ENCODE results near the gene ASB2. TPM values are rescaled to one million over a fixed set of nuclear protein-coding genes. Genes with fewer than 3 reads are reported as not detected.

Gene ASB2, protein sequence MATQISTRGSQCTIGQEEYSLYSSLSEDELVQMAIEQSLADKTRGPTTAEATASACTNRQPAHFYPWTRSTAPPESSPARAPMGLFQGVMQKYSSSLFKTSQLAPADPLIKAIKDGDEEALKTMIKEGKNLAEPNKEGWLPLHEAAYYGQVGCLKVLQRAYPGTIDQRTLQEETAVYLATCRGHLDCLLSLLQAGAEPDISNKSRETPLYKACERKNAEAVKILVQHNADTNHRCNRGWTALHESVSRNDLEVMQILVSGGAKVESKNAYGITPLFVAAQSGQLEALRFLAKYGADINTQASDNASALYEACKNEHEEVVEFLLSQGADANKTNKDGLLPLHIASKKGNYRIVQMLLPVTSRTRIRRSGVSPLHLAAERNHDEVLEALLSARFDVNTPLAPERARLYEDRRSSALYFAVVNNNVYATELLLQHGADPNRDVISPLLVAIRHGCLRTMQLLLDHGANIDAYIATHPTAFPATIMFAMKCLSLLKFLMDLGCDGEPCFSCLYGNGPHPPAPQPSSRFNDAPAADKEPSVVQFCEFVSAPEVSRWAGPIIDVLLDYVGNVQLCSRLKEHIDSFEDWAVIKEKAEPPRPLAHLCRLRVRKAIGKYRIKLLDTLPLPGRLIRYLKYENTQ
- total RNA-seq (2013) = 2.5 TPM
- polyA plus RNA-seq (1 to 10 TPM in 2 of 3 donors, under 1 TPM in 1; 0.25 to 2.5 (median 1.4) TPM), polyA minus RNA-seq (7.2 and 10.5 TPM in 2 replicates), total RNA-seq (10.6 to 52.9 (median 36.9) reads per million in 11 experiments)

- 25% methylated on average over 8 of the region's 12 CpGs for WGBS (ENCODE audit: insufficient coverage)
- H3K36me3 ChIP-seq (replicated peaks in 1 of 2; ENCODE audit: control insufficient read depth in 1 of 2, insufficient read depth in 2 of 2, low read length in 2 of 2) = no peaks in the 10 kb centered on the region
- intact Hi-C loops (cut with micrococcal nuclease) = loop anchor here in 1 of 2 donors (2.0 kb wide), 1 partner anchor 38 kb away; no protein-coding TSS in a partner anchor
- H3K9ac ChIP-seq (ENCODE audit: insufficient read depth, low read length, poor library complexity, severe bottlenecking) = no peak within 1 kb of the TSS
- peak in 1 of 3 donors; percentile 48 for DNase-seq
- H3K79me2 ChIP-seq (ENCODE audit: insufficient read depth, low read length) = no peaks in the 10 kb centered on the region
- H3K27me3 ChIP-seq (ENCODE audit: control insufficient read depth in 2 of 2, insufficient read depth in 2 of 2, low read length in 2 of 2) = no peaks in the 10 kb centered on the region
- H3K4me2 ChIP-seq (replicated peaks; ENCODE audit: extremely low read depth, low read length, poor library complexity, severe bottlenecking) = no peak within 1 kb of the TSS
- H3K9me3 Mint-ChIP-seq = peaks cover 0 to 9% (median 6%) of the 10 kb centered on the region in 7 donors
- H3K27me3 Mint-ChIP-seq (ENCODE audit: low read depth in 3 of 3) = peaks cover 2 to 6% (median 5%) of the 10 kb centered on the region in 3 donors
- no peak within 1 kb of the TSS for H3K27ac ChIP-seq (ENCODE audit: low read depth in 1 of 2, low read length in 2 of 2)
- peaks cover 0 to 5% of the 10 kb centered on the region in 2 donors for H3K9me3 ChIP-seq (replicated peaks in 1 of 2; ENCODE audit: control insufficient read depth in 1 of 2, insufficient read depth in 1 of 2, low read length in 2 of 2)
- H4K20me1 ChIP-seq (ENCODE audit: insufficient read depth, low read length) = no peaks in the 10 kb centered on the region
- peak within 1 kb of the TSS in 4 of 7 donors; percentile 10 to 84 (median 24) for H3K27ac Mint-ChIP-seq
- peak within 1 kb of the TSS; percentile 32 for H2AFZ ChIP-seq (ENCODE audit: insufficient read depth, low read depth, low read length, poor library complexity, severe bottlenecking)
- no peak for TF ChIP-seq CTCF (IDR thresholded peaks at IDR 0.05)
- H3K4me1 ChIP-seq (ENCODE audit: control insufficient read depth in 1 of 2, insufficient read depth in 2 of 2, low read length in 2 of 2) = peaks cover 18% of the 10 kb centered on the region in 2 donors
- H3K4me3 Mint-ChIP-seq = peak within 1 kb of the TSS in 1 of 2 donors; percentile 52
- H3K36me3 Mint-ChIP-seq = peaks cover 0 to 4% of the 10 kb centered on the region in 2 donors
- H3K4me3 ChIP-seq (replicated peaks in 1 of 3; ENCODE audit: low read depth in 2 of 3, low read length in 3 of 3) = no peak within 1 kb of the TSS
- peaks cover 30% of the 10 kb centered on the region for H3K4me1 Mint-ChIP-seq
These were observed at the start of gene ASB2 for GRCh38 chr14:93976477-93977057. ASB2 (minus strand) TSS chr14:93976570; CDS start chr14:93964539, 12,031 bp downstream.

DNA sequence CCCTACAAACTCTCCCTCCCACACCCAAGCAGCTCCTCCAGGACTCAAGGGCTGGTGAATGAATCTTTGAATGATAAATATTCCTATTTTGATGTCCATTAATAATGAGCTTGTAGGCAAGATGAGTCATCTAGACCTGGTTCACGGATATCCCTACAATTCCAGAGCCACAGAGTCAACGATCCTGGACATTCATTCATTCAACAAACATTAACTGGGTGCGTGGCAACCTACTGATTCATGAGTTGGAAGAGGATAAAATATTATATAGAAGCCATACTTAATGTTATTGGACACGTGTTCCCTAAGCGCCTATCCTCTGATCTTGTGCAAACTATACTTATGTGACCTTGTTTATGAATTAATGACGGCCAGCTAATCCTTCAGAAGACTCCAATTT, 49.4 kb upstream of the ASB2 start:
- Histone ChIP-seq H3K9me3 (replicated peaks in 1 of 2; ENCODE audit: control insufficient read depth in 1 of 2, insufficient read depth in 1 of 2, low read length in 2 of 2) (no peaks in the 10 kb centered on the region), H2AFZ (ENCODE audit: insufficient read depth, low read depth, low read length, poor library complexity, severe bottlenecking) (peak overlapping the region; percentile 91), H3K79me2 (ENCODE audit: insufficient read depth, low read length) (no peaks in the 10 kb centered on the region), H3K27ac (ENCODE audit: low read depth in 1 of 2, low read length in 2 of 2) (no peak overlapping the region), H3K4me1 (ENCODE audit: control insufficient read depth in 1 of 2, insufficient read depth in 2 of 2, low read length in 2 of 2) (peaks cover 36 to 44% of the 10 kb centered on the region in 2 donors), H3K9ac (ENCODE audit: insufficient read depth, low read length, poor library complexity, severe bottlenecking) (peak overlapping the region; percentile 73), H3K4me3 (replicated peaks in 1 of 3; ENCODE audit: low read depth in 2 of 3, low read length in 3 of 3) (peak overlapping the region in 1 of 3 experiments; percentile 77), H4K20me1 (ENCODE audit: insufficient read depth, low read length) (no peaks in the 10 kb centered on the region), H3K4me2 (replicated peaks; ENCODE audit: extremely low read depth, low read length, poor library complexity, severe bottlenecking) (peak overlapping the region; percentile 82), H3K27me3 (ENCODE audit: control insufficient read depth in 2 of 2, insufficient read depth in 2 of 2, low read length in 2 of 2) (no peaks in the 10 kb centered on the region), H3K36me3 (replicated peaks in 1 of 2; ENCODE audit: control insufficient read depth in 1 of 2, insufficient read depth in 2 of 2, low read length in 2 of 2) (no peaks in the 10 kb centered on the region)
- Mint-ChIP-seq H3K36me3 (no peaks in the 10 kb centered on the region), H3K27ac (peak overlapping the region in 1 of 7 donors; percentile 62), H3K4me1 (peaks cover 47% of the 10 kb centered on the region), H3K27me3 (ENCODE audit: low read depth in 3 of 3) (peaks cover 0 to 12% (median 2%) of the 10 kb centered on the region in 3 donors), H3K4me3 (peak overlapping the region; percentile 69 to 81), H3K9me3 (no peaks in the 10 kb centered on the region)
- intact Hi-C loops (cut with micrococcal nuclease) = loop anchor here in 1 of 2 donors (5.0 kb wide), 2 partner anchors 57 to 107 kb away; partner anchors contain the start of genes DDX24 and IFI27L1
- no CpG with 5 or more reads among the region's 6 CpGs for WGBS (ENCODE audit: insufficient coverage)
- no peak for TF ChIP-seq CTCF (IDR thresholded peaks at IDR 0.05)
- DNase-seq = no peak
